A549 (cell line): ENCODE measurements around the gene CCDC146. TPM values are rescaled to one million over a fixed set of nuclear protein-coding genes. Genes with fewer than 3 reads are reported as not detected.

Experiments used
- ATAC-seq, 2 experiments: fragments of 200-7000 bp in 1 of 2; fragments of >200 bp in 1 of 2; cut with Nextera tagmentation in 1 of 2; cut with Tn5 transposase in 1 of 2; 3 replicates each; pipeline versions ENCODE4 v1.8.0 to v1.9.1; 2018 to 2020; ENCODE audit warnings: mild to moderate bottlenecking in 1 of 2, moderate library complexity in 1 of 2
- CTCF ChIA-PET: fragments of 300-600 bp; sonication (Branson Sonifier 250); formaldehyde crosslinking; extraction: SDS; loops from one replicate; lab custom pipeline; 2021; ENCODE audit warnings: antibody characterized with exemption, inconsistent platforms; lab: Yijun Ruan, JAX
- POLR2A ChIA-PET: fragments of 350-600 bp; formaldehyde crosslinking; extraction: SDS; loops from one replicate; lab custom pipeline; 2021; ENCODE audit warnings: antibody characterized with exemption, inconsistent platforms; lab: Yijun Ruan, JAX
- DNase-seq, 2 experiments: peaks; one replicate each; pipeline versions ENCODE4 v3.0.0 to v3.0.0-alpha.2; 2011 to 2016; ENCODE audit warnings: low read depth in 1 of 2, low spot score in 1 of 2
- FAIRE-seq: peaks from 2 replicates; lab custom pipeline; 2011; peaks lifted over from hg19 to GRCh38; lab: Jason Lieb, UNC
- H3K27ac ChIP-seq, 2 experiments: fragments of >200 bp; sonication (Bioruptor Twin); formaldehyde crosslinking; 3 replicates each; pipeline ENCODE4 v1.5.1; 2016 to 2017
- H3K4me1 ChIP-seq: fragments of >200 bp; sonication (Bioruptor Twin); formaldehyde crosslinking; 3 replicates; pipeline ENCODE4 v1.6.1; 2016
- H3K4me2 ChIP-seq: fragments of >200 bp; sonication (Bioruptor Twin); formaldehyde crosslinking; 3 replicates; pipeline ENCODE4 v1.6.1; 2016
- H3K4me3 ChIP-seq: fragments of >200 bp; sonication (Bioruptor Twin); formaldehyde crosslinking; 3 replicates; pipeline ENCODE4 v1.5.1; 2016
- H3K9me3 ChIP-seq: fragments of >200 bp; sonication (Bioruptor Twin); formaldehyde crosslinking; 3 replicates; pipeline ENCODE4 v1.6.1; 2016
- CBX8 ChIP-seq: fragments of 200-600 bp; sonication (generic); IDR thresholded peaks from 2 replicates; pipeline ENCODE4 v1.6.1; 2016
- CHD2 ChIP-seq: fragments of 150-350 bp; IDR thresholded peaks from 2 replicates; pipeline ENCODE4 v1.6.1; 2014; ENCODE audit warnings: low read length; ENCODE audit not compliant: partially characterized antibody
- EHMT2 ChIP-seq: fragments of 200-600 bp; sonication (generic); IDR thresholded peaks from 2 replicates; pipeline ENCODE4 v1.6.1; 2016; ENCODE audit warnings: antibody characterized with exemption, low read depth, mild to moderate bottlenecking, moderate library complexity
- EP300 ChIP-seq, 2 experiments: fragments of >200 bp; sonication (Bioruptor Twin); formaldehyde crosslinking; IDR thresholded peaks; 2 replicates in 1 of 2; 3 replicates in 1 of 2; pipeline ENCODE4 v1.6.1; 2016 to 2017
- FOSB ChIP-seq: fragments of 250-450 bp; sonication (Bioruptor Pico); IDR thresholded peaks from 2 replicates; pipeline ENCODE4 v1.5.0; 2020; ENCODE audit warnings: mild to moderate bottlenecking, moderate library complexity
- FOSL2 ChIP-seq, 2 experiments: fragments of 450-650 bp in 1 of 2; fragments of >200 bp in 1 of 2; sonication (Bioruptor Twin) in 1 of 2; formaldehyde crosslinking; IDR thresholded peaks; 2 replicates each; pipeline versions ENCODE4 v1.5.0 to v1.6.1; 2016 to 2020; ENCODE audit warnings: mild to moderate bottlenecking in 1 of 2, moderate library complexity in 1 of 2
- FOXS1 ChIP-seq: fragments of 250-450 bp; sonication (Bioruptor Pico); IDR thresholded peaks from 2 replicates; pipeline ENCODE4 v1.5.0; 2020; ENCODE audit warnings: mild to moderate bottlenecking, moderate library complexity
- GATA3 ChIP-seq: IDR thresholded peaks from 2 replicates; pipeline ENCODE4 v1.6.1; 2012; ENCODE audit warnings: borderline replicate concordance
- HOXA7 ChIP-seq: fragments of 250-450 bp; sonication (Bioruptor Pico); IDR thresholded peaks from 2 replicates; pipeline ENCODE4 v1.5.0; 2020; ENCODE audit warnings: mild to moderate bottlenecking, moderate library complexity
- HOXB13 ChIP-seq: fragments of 250-450 bp; sonication (Bioruptor Pico); IDR thresholded peaks from 2 replicates; pipeline ENCODE4 v1.5.0; 2020; ENCODE audit warnings: low read depth, mild to moderate bottlenecking, moderate library complexity
- HOXB5 ChIP-seq: fragments of 250-450 bp; sonication (Bioruptor Pico); IDR thresholded peaks from 2 replicates; pipeline ENCODE4 v1.5.0; 2020; ENCODE audit warnings: mild to moderate bottlenecking, moderate library complexity
- JUNB ChIP-seq: fragments of >200 bp; sonication (Bioruptor Twin); formaldehyde crosslinking; IDR thresholded peaks from 2 replicates; pipeline ENCODE4 v1.6.1; 2016
- KDM1A ChIP-seq: fragments of 200-600 bp; sonication (generic); IDR thresholded peaks from 2 replicates; pipeline ENCODE4 v1.6.1; 2016; ENCODE audit warnings: low read depth, mild to moderate bottlenecking
- KDM5A ChIP-seq: fragments of 200-600 bp; sonication (generic); IDR thresholded peaks from 2 replicates; pipeline ENCODE4 v1.6.1; 2016; ENCODE audit warnings: antibody characterized with exemption, mild to moderate bottlenecking
- MAFK ChIP-seq: fragments of 450-650 bp; IDR thresholded peaks from 2 replicates; pipeline ENCODE4 v1.6.1; 2014; ENCODE audit not compliant: partially characterized antibody
- NPAS2 ChIP-seq: fragments of 250-450 bp; sonication (Bioruptor Pico); IDR thresholded peaks from 2 replicates; pipeline ENCODE4 v1.8.0; 2022; ENCODE audit warnings: mild to moderate bottlenecking, moderate library complexity, borderline replicate concordance
- NR3C1 ChIP-seq: fragments of >200 bp; sonication (Bioruptor Twin); formaldehyde crosslinking; IDR thresholded peaks from 3 replicates; pipeline ENCODE4 v1.6.1; 2017
- RNF2 ChIP-seq: fragments of 200-600 bp; sonication (generic); IDR thresholded peaks from 2 replicates; pipeline ENCODE4 v1.6.1; 2016; ENCODE audit warnings: low read depth, mild to moderate bottlenecking, antibody characterized with exemption, moderate library complexity, borderline replicate concordance
- SREBF2 ChIP-seq: fragments of 450-650 bp; IDR thresholded peaks from 2 replicates; pipeline ENCODE4 v1.6.1; 2014; ENCODE audit warnings: mild to moderate bottlenecking, moderate library complexity
- ZFP36 ChIP-seq: fragments of 450-650 bp; IDR thresholded peaks from 2 replicates; pipeline ENCODE4 v1.6.1; 2014; ENCODE audit warnings: borderline replicate concordance; ENCODE audit not compliant: partially characterized antibody
- ZSCAN20 ChIP-seq: fragments of 250-450 bp; sonication (Bioruptor Pico); IDR thresholded peaks from 2 replicates; pipeline ENCODE4 v1.8.0; 2022; ENCODE audit warnings: mild to moderate bottlenecking, moderate library complexity
- WGBS: methylation state at CpG from one replicate; pipeline ENCODE4 v1.1.6; 2017; ENCODE audit errors: missing lambda C conversion rate; 5-methylcytosine and 5-hydroxymethylcytosine counted together
- polyA plus RNA-seq, 4 experiments: library from polyadenylated mRNA; depleted of rRNA in 3 of 4; stranded (reverse); fragments of >200 nt; fragmentation: RNase III in 1 of 4; extraction: RNeasy Plus Mini Kit Qiagen cat#74134 plus additional on column Dnase treatment in 1 of 4; gene quantifications; 2 replicates in 3 of 4; 3 replicates in 1 of 4; pipeline ENCODE4 v1.2.3, GENCODE V29; 2011 to 2017
- TF ChIP-seq, protein P1 (sequence below): fragments of 250-450 bp; sonication (Bioruptor Pico); IDR thresholded peaks from 2 replicates; pipeline ENCODE4 v1.5.0; 2020; ENCODE audit warnings: low read depth, mild to moderate bottlenecking, moderate library complexity
- TF ChIP-seq, protein P2 (sequence below): fragments of 450-650 bp; IDR thresholded peaks from 2 replicates; pipeline ENCODE4 v1.6.1; 2014; ENCODE audit warnings: antibody characterized with exemption
- TF ChIP-seq, protein P3 (sequence below): fragments of 150-350 bp; IDR thresholded peaks from 2 replicates; pipeline ENCODE4 v1.6.1; 2014; ENCODE audit warnings: low read depth, mild to moderate bottlenecking, low read length
- TF ChIP-seq, protein P4 (sequence below): fragments of >200 bp; sonication (Bioruptor Twin); formaldehyde crosslinking; IDR thresholded peaks from 2 replicates; pipeline ENCODE4 v1.6.1; 2016
- TF ChIP-seq, protein P5 (sequence below): IDR thresholded peaks from 2 replicates; pipeline ENCODE4 v1.6.1; 2012

CCDC146 gene
- polyA plus RNA-seq, 2 of the 4 experiments (the other 2 are of a cell fraction): 1.4 to 3.4 TPM

DNA sequence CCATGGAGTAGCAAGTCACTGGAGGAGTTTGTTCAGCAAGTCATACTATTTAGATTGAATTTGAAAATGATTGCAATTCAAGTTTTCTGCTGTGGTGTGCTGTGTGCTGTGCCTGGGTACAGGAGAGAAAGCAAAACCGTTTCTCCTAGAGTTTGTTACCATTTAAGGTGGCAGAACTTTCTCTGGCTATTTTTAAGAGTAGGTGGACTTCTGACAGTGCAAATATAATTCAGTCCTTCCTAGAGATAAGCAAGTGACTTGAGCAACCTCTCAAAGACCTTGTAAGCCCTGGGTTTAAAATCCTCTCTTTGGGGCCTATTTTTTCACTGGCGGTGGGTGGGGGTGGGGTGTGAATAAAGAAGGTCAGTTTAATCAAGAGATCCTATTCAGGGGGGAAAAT lies 120.1 kb downstream of the CCDC146 start:
- CTCF ChIA-PET: no interaction called here
- Histone ChIP-seq H3K9me3 (no peaks in the 10 kb centered on the region), H3K4me1 (no peaks in the 10 kb centered on the region), H3K4me2 (no peak overlapping the region), H3K27ac (no peak overlapping the region), H3K4me3 (no peak overlapping the region)
- WGBS: 73% methylated on average over 2 of the region's 2 CpGs
- FAIRE-seq: no peak
- POLR2A ChIA-PET: no interaction called here
- DNase-seq: no peak
- TF ChIP-seq HOXB13 (CRISPR knock-in tag) (no peak), SREBF2 (no peak), NPAS2 (CRISPR knock-in tag) (no peak), JUNB (no peak), CHD2 (no peak), KDM5A (no peak), FOXS1 (CRISPR knock-in tag) (no peak)
- TF ChIP-seq, protein P1, sequence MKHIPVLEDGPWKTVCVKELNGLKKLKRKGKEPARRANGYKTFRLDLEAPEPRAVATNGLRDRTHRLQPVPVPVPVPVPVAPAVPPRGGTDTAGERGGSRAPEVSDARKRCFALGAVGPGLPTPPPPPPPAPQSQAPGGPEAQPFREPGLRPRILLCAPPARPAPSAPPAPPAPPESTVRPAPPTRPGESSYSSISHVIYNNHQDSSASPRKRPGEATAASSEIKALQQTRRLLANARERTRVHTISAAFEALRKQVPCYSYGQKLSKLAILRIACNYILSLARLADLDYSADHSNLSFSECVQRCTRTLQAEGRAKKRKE (CRISPR knock-in tag): no peak
- ATAC-seq: no peak

DNA sequence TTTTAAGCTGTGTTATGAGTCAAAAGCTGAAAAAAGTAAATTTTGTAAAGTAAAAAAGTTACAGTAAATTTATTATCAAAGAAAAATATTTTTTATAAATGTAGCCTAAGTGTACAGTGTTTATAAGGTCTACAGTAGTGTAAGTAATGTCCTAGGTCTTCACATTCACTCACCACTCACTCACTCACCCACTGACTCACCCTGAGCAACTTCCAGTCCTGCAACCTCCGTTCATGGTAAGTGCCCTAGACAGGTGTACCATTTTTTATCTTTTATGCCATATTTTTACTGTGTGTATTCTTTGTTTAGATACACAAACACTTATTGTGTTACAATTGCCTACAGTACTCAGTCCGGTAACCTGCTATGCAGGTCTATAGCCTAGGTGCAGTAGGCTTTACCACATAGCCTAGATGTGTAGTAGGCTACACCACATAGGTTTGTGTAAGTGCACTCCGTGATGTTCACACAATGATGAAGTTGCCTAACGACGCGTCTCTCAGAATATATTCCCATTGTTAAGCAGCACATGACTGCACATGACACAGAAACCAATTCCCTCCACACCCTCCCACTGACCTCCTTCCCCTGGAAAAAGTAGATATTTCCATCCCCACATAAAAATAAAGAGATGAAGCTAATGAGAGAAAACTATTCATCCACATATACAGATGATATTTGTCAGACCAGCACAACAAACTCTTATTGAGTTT lies 122.0 kb downstream of the CCDC146 start:
- no peak overlapping the region for H3K4me3 ChIP-seq
- no peak for ATAC-seq

DNA sequence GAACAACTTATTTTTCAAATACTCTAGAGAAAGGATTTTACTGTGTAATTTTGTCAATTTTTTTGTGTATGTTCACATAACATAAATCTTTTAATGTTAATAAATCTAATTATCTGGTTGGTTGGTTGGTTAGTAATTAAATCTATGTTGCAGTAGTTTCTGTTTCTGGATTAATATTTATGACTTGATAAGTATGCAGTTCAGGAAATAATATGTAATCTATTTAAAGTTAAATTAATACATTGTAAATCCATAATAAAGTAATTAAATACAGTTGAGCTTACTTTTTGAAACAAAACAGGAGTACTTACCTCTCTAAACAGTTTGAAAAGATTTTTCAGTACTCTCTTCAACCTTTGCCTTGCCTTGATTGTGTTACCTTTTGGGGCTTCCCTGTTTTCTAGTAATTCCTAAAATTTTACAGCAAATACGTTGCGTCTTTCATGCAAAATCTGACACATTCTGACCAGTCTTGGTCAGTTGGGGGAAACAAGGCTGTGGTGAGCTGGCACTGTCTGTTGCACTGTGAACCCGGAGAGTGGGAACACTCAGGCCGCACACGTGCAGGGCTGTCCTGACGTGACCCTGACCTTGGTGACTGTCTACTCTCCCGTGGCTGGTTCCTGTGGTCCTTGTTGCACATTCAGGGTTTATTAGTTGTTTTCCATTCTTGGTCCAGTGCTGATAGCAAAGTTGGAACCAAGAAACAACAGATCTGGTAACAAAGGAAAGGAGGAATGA lies 122.8 kb downstream of the CCDC146 start:
- POLR2A ChIA-PET: no interaction called here
- no peak for TF ChIP-seq MAFK
- TF ChIP-seq EP300 (IDR thresholded peaks at IDR 0.05): no peak
- TF ChIP-seq HOXA7: no peak
- TF ChIP-seq HOXB5 (CRISPR knock-in tag): no peak
- TF ChIP-seq ZFP36: no peak
- TF ChIP-seq FOSB (CRISPR knock-in tag): no peak
- no peak for TF ChIP-seq GATA3
- no peak for TF ChIP-seq FOSL2 (IDR thresholded peaks at IDR 0.05)
- no peak for TF ChIP-seq FOSL2 (CRISPR knock-in tag; IDR thresholded peaks at IDR 0.05)
- TF ChIP-seq, protein P2, sequence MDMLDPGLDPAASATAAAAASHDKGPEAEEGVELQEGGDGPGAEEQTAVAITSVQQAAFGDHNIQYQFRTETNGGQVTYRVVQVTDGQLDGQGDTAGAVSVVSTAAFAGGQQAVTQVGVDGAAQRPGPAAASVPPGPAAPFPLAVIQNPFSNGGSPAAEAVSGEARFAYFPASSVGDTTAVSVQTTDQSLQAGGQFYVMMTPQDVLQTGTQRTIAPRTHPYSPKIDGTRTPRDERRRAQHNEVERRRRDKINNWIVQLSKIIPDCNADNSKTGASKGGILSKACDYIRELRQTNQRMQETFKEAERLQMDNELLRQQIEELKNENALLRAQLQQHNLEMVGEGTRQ: no peak
- TF ChIP-seq, protein P3, sequence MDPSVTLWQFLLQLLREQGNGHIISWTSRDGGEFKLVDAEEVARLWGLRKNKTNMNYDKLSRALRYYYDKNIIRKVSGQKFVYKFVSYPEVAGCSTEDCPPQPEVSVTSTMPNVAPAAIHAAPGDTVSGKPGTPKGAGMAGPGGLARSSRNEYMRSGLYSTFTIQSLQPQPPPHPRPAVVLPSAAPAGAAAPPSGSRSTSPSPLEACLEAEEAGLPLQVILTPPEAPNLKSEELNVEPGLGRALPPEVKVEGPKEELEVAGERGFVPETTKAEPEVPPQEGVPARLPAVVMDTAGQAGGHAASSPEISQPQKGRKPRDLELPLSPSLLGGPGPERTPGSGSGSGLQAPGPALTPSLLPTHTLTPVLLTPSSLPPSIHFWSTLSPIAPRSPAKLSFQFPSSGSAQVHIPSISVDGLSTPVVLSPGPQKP: no peak
- no peak for TF ChIP-seq EHMT2
- TF ChIP-seq JUNB: no peak
- TF ChIP-seq, protein P4, sequence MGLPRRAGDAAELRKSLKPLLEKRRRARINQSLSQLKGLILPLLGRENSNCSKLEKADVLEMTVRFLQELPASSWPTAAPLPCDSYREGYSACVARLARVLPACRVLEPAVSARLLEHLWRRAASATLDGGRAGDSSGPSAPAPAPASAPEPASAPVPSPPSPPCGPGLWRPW: no peak
- Histone ChIP-seq H3K27ac (no peak overlapping the region), H3K4me3 (no peak overlapping the region), H3K9me3 (no peaks in the 10 kb centered on the region), H3K4me2 (no peak overlapping the region), H3K4me1 (no peaks in the 10 kb centered on the region)
- DNase-seq (no peak), ATAC-seq (no peak), FAIRE-seq (no peak)
- 81% methylated on average over 7 of the region's 7 CpGs for WGBS
- CTCF ChIA-PET: interaction anchor here (2.3 kb wide), 1 partner anchor 8 kb away, joined by 9 read pairs; no protein-coding TSS in a partner anchor

More for the DNA sequence above, 122.0 kb downstream of the CCDC146 start:
- FAIRE-seq (no peak), DNase-seq (no peak)
- Histone ChIP-seq H3K27ac (no peak overlapping the region), H3K4me2 (no peak overlapping the region), H3K9me3 (no peaks in the 10 kb centered on the region), H3K4me1 (no peaks in the 10 kb centered on the region)
- ChIA-PET CTCF (interaction anchor here (2.3 kb wide), 1 partner anchor 9 kb away, joined by 9 read pairs; no protein-coding TSS in a partner anchor), POLR2A (no interaction called here)
- WGBS: 85% methylated on average over 6 of the region's 6 CpGs
- TF ChIP-seq NR3C1 (no peak), RNF2 (no peak), KDM1A (no peak), ZSCAN20 (no peak), CBX8 (no peak), CHD2 (no peak)
- TF ChIP-seq, protein P5, sequence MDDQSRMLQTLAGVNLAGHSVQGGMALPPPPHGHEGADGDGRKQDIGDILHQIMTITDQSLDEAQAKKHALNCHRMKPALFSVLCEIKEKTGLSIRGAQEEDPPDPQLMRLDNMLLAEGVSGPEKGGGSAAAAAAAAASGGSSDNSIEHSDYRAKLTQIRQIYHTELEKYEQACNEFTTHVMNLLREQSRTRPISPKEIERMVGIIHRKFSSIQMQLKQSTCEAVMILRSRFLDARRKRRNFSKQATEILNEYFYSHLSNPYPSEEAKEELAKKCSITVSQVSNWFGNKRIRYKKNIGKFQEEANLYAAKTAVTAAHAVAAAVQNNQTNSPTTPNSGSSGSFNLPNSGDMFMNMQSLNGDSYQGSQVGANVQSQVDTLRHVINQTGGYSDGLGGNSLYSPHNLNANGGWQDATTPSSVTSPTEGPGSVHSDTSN: no peak
